ENCODE results near the gene RERE.

The RERE gene

GRCh38 chr1:8379513-8380186 lies 437.8 kb downstream of the RERE start:
- Histone ChIP-seq H3K9ac (ENCODE audit: low read depth, low read length, poor library complexity) (no peak overlapping the region), H3K4me2 (ENCODE audit: insufficient read depth, low read length, poor library complexity, severe bottlenecking) (no peak overlapping the region), H2BK15ac (ENCODE audit: low read length) (no peak overlapping the region), H4K91ac (ENCODE audit: low read depth, low read length, poor library complexity) (no peak overlapping the region), H3K4me1 (ENCODE audit: control insufficient read depth in 2 of 2, insufficient read depth in 1 of 2, low read depth in 1 of 2, low read length in 2 of 2) (peaks cover 13 to 22% of the 10 kb centered on the region in 2 donors), H2AK5ac (ENCODE audit: low read depth, low read length) (no peak overlapping the region), H3K14ac (ENCODE audit: low read length) (peak overlapping the region; percentile 1), H3K9me3 (replicated peaks in 1 of 2; ENCODE audit: control insufficient read depth in 2 of 2, insufficient read depth in 1 of 2, low read depth in 1 of 2, low read length in 2 of 2) (no peaks in the 10 kb centered on the region), H3K23ac (ENCODE audit: low read depth, low read length, poor library complexity) (no peak overlapping the region), H2BK12ac (ENCODE audit: low read length) (no peak overlapping the region), H3K27me3 (ENCODE audit: control insufficient read depth in 3 of 3, insufficient read depth in 3 of 3, low read depth in 1 of 3, low read length in 3 of 3) (no peaks in the 10 kb centered on the region), H3K18ac (ENCODE audit: low read length) (no peak overlapping the region), H2AFZ (ENCODE audit: low read length) (no peak overlapping the region), H3K79me1 (ENCODE audit: low read depth, low read length) (peaks cover 3% of the 10 kb centered on the region), H3K4ac (ENCODE audit: low read length) (no peak overlapping the region), H3K27ac (replicated peaks; ENCODE audit: low read length) (no peak overlapping the region), H2BK120ac (ENCODE audit: low read depth, low read length) (no peak overlapping the region), H3K4me3 (ENCODE audit: low read length in 2 of 2) (no peak overlapping the region), H2BK5ac (ENCODE audit: low read length) (no peak overlapping the region), H4K8ac (ENCODE audit: low read depth, low read length) (no peak overlapping the region), H3K36me3 (replicated peaks in 1 of 2; ENCODE audit: control insufficient read depth in 2 of 2, insufficient read depth in 2 of 2, low read length in 2 of 2) (peaks cover 4 to 44% of the 10 kb centered on the region in 2 donors)
- DNase-seq (ENCODE audit: low spot score): no peak
- WGBS, 2 donors (ENCODE audit: extremely low coverage in 2 of 2, insufficient read length in 2 of 2, insufficient replicate concordance in 1 of 2): no CpG with 5 or more reads among the region's 14 CpGs

GRCh38 chr1:8378981-8379470 lies 438.4 kb downstream of the RERE start:
- H2AFZ ChIP-seq (ENCODE audit: low read length): no peak overlapping the region
- H2AK5ac ChIP-seq (ENCODE audit: low read depth, low read length): no peak overlapping the region
- peaks cover 14 to 27% of the 10 kb centered on the region in 2 donors for H3K4me1 ChIP-seq (ENCODE audit: control insufficient read depth in 2 of 2, insufficient read depth in 1 of 2, low read depth in 1 of 2, low read length in 2 of 2)
- H4K91ac ChIP-seq (ENCODE audit: low read depth, low read length, poor library complexity): no peak overlapping the region
- WGBS, 2 donors (ENCODE audit: extremely low coverage in 2 of 2, insufficient read length in 2 of 2, insufficient replicate concordance in 1 of 2): no CpG with 5 or more reads among the region's 10 CpGs
- H2BK12ac ChIP-seq (ENCODE audit: low read length): no peak overlapping the region
- no peak overlapping the region for H3K27ac ChIP-seq (replicated peaks; ENCODE audit: low read length)
- peaks cover 4 to 41% of the 10 kb centered on the region in 2 donors for H3K36me3 ChIP-seq (replicated peaks in 1 of 2; ENCODE audit: control insufficient read depth in 2 of 2, insufficient read depth in 2 of 2, low read length in 2 of 2)
- no peak overlapping the region for H3K4me2 ChIP-seq (ENCODE audit: insufficient read depth, low read length, poor library complexity, severe bottlenecking)
- DNase-seq (ENCODE audit: low spot score): no peak
- H3K4me3 ChIP-seq (ENCODE audit: low read length in 2 of 2): no peak overlapping the region
- H3K79me1 ChIP-seq (ENCODE audit: low read depth, low read length): peaks cover 3% of the 10 kb centered on the region
- H3K23ac ChIP-seq (ENCODE audit: low read depth, low read length, poor library complexity): no peak overlapping the region
- H4K8ac ChIP-seq (ENCODE audit: low read depth, low read length): no peak overlapping the region
- H3K14ac ChIP-seq (ENCODE audit: low read length): no peak overlapping the region
- H3K18ac ChIP-seq (ENCODE audit: low read length): peak overlapping the region; percentile 41
- no peaks in the 10 kb centered on the region for H3K9me3 ChIP-seq (replicated peaks in 1 of 2; ENCODE audit: control insufficient read depth in 2 of 2, insufficient read depth in 1 of 2, low read depth in 1 of 2, low read length in 2 of 2)
- no peak overlapping the region for H3K4ac ChIP-seq (ENCODE audit: low read length)
- H2BK5ac ChIP-seq (ENCODE audit: low read length): no peak overlapping the region
- H2BK120ac ChIP-seq (ENCODE audit: low read depth, low read length): no peak overlapping the region
- H3K27me3 ChIP-seq (ENCODE audit: control insufficient read depth in 3 of 3, insufficient read depth in 3 of 3, low read depth in 1 of 3, low read length in 3 of 3): no peaks in the 10 kb centered on the region
- no peak overlapping the region for H3K9ac ChIP-seq (ENCODE audit: low read depth, low read length, poor library complexity)
- H2BK15ac ChIP-seq (ENCODE audit: low read length): no peak overlapping the region

GRCh38 chr1:8378178-8378577 lies 439.3 kb downstream of the RERE start:
- Histone ChIP-seq H2BK15ac (ENCODE audit: low read length) (no peak overlapping the region), H2BK12ac (ENCODE audit: low read length) (no peak overlapping the region), H4K8ac (ENCODE audit: low read depth, low read length) (no peak overlapping the region), H2BK120ac (ENCODE audit: low read depth, low read length) (no peak overlapping the region), H3K9ac (ENCODE audit: low read depth, low read length, poor library complexity) (no peak overlapping the region), H3K9me3 (replicated peaks in 1 of 2; ENCODE audit: control insufficient read depth in 2 of 2, insufficient read depth in 1 of 2, low read depth in 1 of 2, low read length in 2 of 2) (no peaks in the 10 kb centered on the region), H3K4me1 (ENCODE audit: control insufficient read depth in 2 of 2, insufficient read depth in 1 of 2, low read depth in 1 of 2, low read length in 2 of 2) (peaks cover 22 to 34% of the 10 kb centered on the region in 2 donors), H2BK5ac (ENCODE audit: low read length) (no peak overlapping the region), H3K27ac (replicated peaks; ENCODE audit: low read length) (no peak overlapping the region), H2AK5ac (ENCODE audit: low read depth, low read length) (no peak overlapping the region), H3K36me3 (replicated peaks in 1 of 2; ENCODE audit: control insufficient read depth in 2 of 2, insufficient read depth in 2 of 2, low read length in 2 of 2) (peaks cover 4 to 44% of the 10 kb centered on the region in 2 donors), H3K4me2 (ENCODE audit: insufficient read depth, low read length, poor library complexity, severe bottlenecking) (no peak overlapping the region), H3K23ac (ENCODE audit: low read depth, low read length, poor library complexity) (no peak overlapping the region), H3K14ac (ENCODE audit: low read length) (no peak overlapping the region), H3K27me3 (ENCODE audit: control insufficient read depth in 3 of 3, insufficient read depth in 3 of 3, low read depth in 1 of 3, low read length in 3 of 3) (no peaks in the 10 kb centered on the region), H3K4me3 (ENCODE audit: low read length in 2 of 2) (no peak overlapping the region), H3K79me1 (ENCODE audit: low read depth, low read length) (peaks cover 3% of the 10 kb centered on the region), H2AFZ (ENCODE audit: low read length) (no peak overlapping the region), H3K18ac (ENCODE audit: low read length) (no peak overlapping the region), H4K91ac (ENCODE audit: low read depth, low read length, poor library complexity) (no peak overlapping the region), H3K4ac (ENCODE audit: low read length) (no peak overlapping the region)
- WGBS, 2 donors (ENCODE audit: extremely low coverage in 2 of 2, insufficient read length in 2 of 2, insufficient replicate concordance in 1 of 2): no CpG with 5 or more reads among the region's 4 CpGs
- no peak for DNase-seq (ENCODE audit: low spot score)

- Histone ChIP-seq H2BK15ac (ENCODE audit: low read length) (no peak overlapping the region), H4K8ac (ENCODE audit: low read depth, low read length) (no peak overlapping the region), H3K27me3 (ENCODE audit: control insufficient read depth in 3 of 3, insufficient read depth in 3 of 3, low read depth in 1 of 3, low read length in 3 of 3) (no peaks in the 10 kb centered on the region), H3K9me3 (replicated peaks in 1 of 2; ENCODE audit: control insufficient read depth in 2 of 2, insufficient read depth in 1 of 2, low read depth in 1 of 2, low read length in 2 of 2) (no peaks in the 10 kb centered on the region), H3K4ac (ENCODE audit: low read length) (no peak overlapping the region), H2BK5ac (ENCODE audit: low read length) (no peak overlapping the region), H2AFZ (ENCODE audit: low read length) (no peak overlapping the region), H3K18ac (ENCODE audit: low read length) (no peak overlapping the region), H2BK12ac (ENCODE audit: low read length) (no peak overlapping the region), H3K79me1 (ENCODE audit: low read depth, low read length) (peaks cover 6% of the 10 kb centered on the region), H3K36me3 (replicated peaks in 1 of 2; ENCODE audit: control insufficient read depth in 2 of 2, insufficient read depth in 2 of 2, low read length in 2 of 2) (peaks cover 4 to 50% of the 10 kb centered on the region in 2 donors), H3K4me1 (ENCODE audit: control insufficient read depth in 2 of 2, insufficient read depth in 1 of 2, low read depth in 1 of 2, low read length in 2 of 2) (peaks cover 25 to 35% of the 10 kb centered on the region in 2 donors), H3K9ac (ENCODE audit: low read depth, low read length, poor library complexity) (no peak overlapping the region), H3K4me2 (ENCODE audit: insufficient read depth, low read length, poor library complexity, severe bottlenecking) (no peak overlapping the region), H2AK5ac (ENCODE audit: low read depth, low read length) (no peak overlapping the region), H3K14ac (ENCODE audit: low read length) (no peak overlapping the region), H2BK120ac (ENCODE audit: low read depth, low read length) (no peak overlapping the region), H3K23ac (ENCODE audit: low read depth, low read length, poor library complexity) (no peak overlapping the region), H4K91ac (ENCODE audit: low read depth, low read length, poor library complexity) (no peak overlapping the region), H3K27ac (replicated peaks; ENCODE audit: low read length) (no peak overlapping the region), H3K4me3 (ENCODE audit: low read length in 2 of 2) (no peak overlapping the region)
- no CpG with 5 or more reads among the region's 17 CpGs for WGBS, 2 donors (ENCODE audit: extremely low coverage in 2 of 2, insufficient read length in 2 of 2, insufficient replicate concordance in 1 of 2)
- no peak for DNase-seq (ENCODE audit: low spot score)
Observed at GRCh38 chr1:8377271-8377981, 440.0 kb downstream of the RERE start.

Measured in neuronal stem cell (in vitro differentiated cells).